Heart left ventricle (tissue), 16 donors: ENCODE measurements around the gene NBPF20. TPM values are rescaled to one million over a fixed set of nuclear protein-coding genes. Genes with fewer than 3 reads are reported as not detected.
"Not testable (repeated sequence)": the region's sequence is repeated elsewhere in the genome, so short reads cannot be mapped to it uniquely, and the experiment has no call there.

ENCODE experiments used
- ATAC-seq, 4 donors: fragments of 200-7000 bp; cut with Tn5 transposase; one replicate each; pipeline ENCODE4 v1.9.1; 2020 to 2022; ENCODE audit warnings: moderate library complexity in 4 of 4, mild to moderate bottlenecking in 3 of 4, moderate number of reproducible peaks in 1 of 4
- DNase-seq, 5 donors: peaks; one replicate each; pipeline ENCODE4 v3.0.0-alpha.2; 2020
- H3K27ac ChIP-seq, 12 donors: fragments of 200-600 bp; sonication (generic) in 4 of 12; one replicate each; pipeline versions ENCODE4 v1.5.0 to v1.8.0; 2016 to 2022; ENCODE audit warnings: mild to moderate bottlenecking in 2 of 12
- H3K27me3 ChIP-seq, 9 donors: fragments of 200-600 bp; sonication (generic) in 2 of 9; one replicate each; pipeline versions ENCODE4 v1.5.1 to v1.8.0; 2016 to 2022; ENCODE audit warnings: mild to moderate bottlenecking in 3 of 9
- H3K36me3 ChIP-seq, 9 donors: fragments of 200-600 bp; sonication (generic) in 2 of 9; one replicate each; pipeline versions ENCODE4 v1.5.0 to v1.8.0; 2018 to 2022; ENCODE audit warnings: mild to moderate bottlenecking in 2 of 9
- H3K4me1 ChIP-seq, 12 donors: fragments of 200-600 bp; sonication (generic) in 4 of 12; one replicate each; pipeline versions ENCODE4 v1.5.0 to v1.8.0; 2016 to 2022; ENCODE audit warnings: mild to moderate bottlenecking in 3 of 12
- H3K4me3 ChIP-seq, 12 donors: fragments of 200-600 bp; sonication (generic) in 4 of 12; one replicate each; pipeline versions ENCODE4 v1.5.0 to v1.8.0; 2017 to 2022; ENCODE audit warnings: mild to moderate bottlenecking in 9 of 12, moderate library complexity in 4 of 12
- H3K9me3 ChIP-seq, 12 donors: fragments of 200-600 bp; sonication (generic) in 4 of 12; one replicate each; pipeline versions ENCODE4 v1.5.0 to v1.8.0; 2016 to 2022; ENCODE audit warnings: mild to moderate bottlenecking in 1 of 12
- WGBS, 4 donors: extraction: QIAGEN DNeasy Blood & Tissue Kit in 2 of 4; methylation state at CpG; one replicate each; pipeline versions ENCODE4 v1.1.5 to v1.1.7; 2013 to 2018; 5-methylcytosine and 5-hydroxymethylcytosine counted together
- intact Hi-C, 10 donors: fragments of 100-400 bp; cut with DNase I; formaldehyde crosslinking; loops; one replicate each; pipeline versions ENCODE4 v1.11.1 to v1.14.2; 2022
- polyA plus RNA-seq, 2 donors: library from polyadenylated mRNA; stranded (reverse); fragments of 200-250 nt; gene quantifications; one replicate each; pipeline ENCODE4 v1.2.3, GENCODE V29; 2013
- total RNA-seq, 9 donors: library from RNA; depleted of rRNA in 2 of 9; stranded (reverse); fragments of >200 nt in 2 of 9; fragmentation: NEBNext Ultra II Directional in 3 of 9; extraction: Animal tissue kit (Norgen Biotek cat#: 25700) in 3 of 9; gene quantifications; one replicate each; pipeline versions ENCODE4 v1.1.0 to v1.2.4, GENCODE V29; 2016 to 2023
- donor health status: ischemic (EF 13 %, LVEDD 7.1; RV severe dilation, severe dysfunction).
- donor health status: healthy with polysubstance abuse.
- donor health status: DM: no; HTN: yes; CAD: no.
- donor health status: DM: no; HTN: no; CAD: no.
- donor health status: ischemic (EF 25% LVEDD 6.9; RV normal size, moderate dysfunction).
- donor health status: ischemic (EF 25% LVEDD 5.7; RV mildly dilated, moderate dysfunction).
- donor health status: healthy.
- donor health status: DM: yes; HTN: yes; CAD: no.
- donor health status: ischemic (EF 35%, LVEDD 5.7; RV mildly dilated, moderate dysfunction).
- donor health status: nonischemic (EF 11% LVEDD 7.7; RV severe dilation, severe dysfunction).
- donor health status: DM: yes; HTN: yes; CAD: no.
- donor health status: PGD.
- donor health status: ischemic (EF 29% LVEDD 5.4; RV normal size, mild dysfunction).
- donor health status: nonischemic (EF 23%, LVEDD 6.1; RV moderate dilation, normal function).

The NBPF20 gene
- total and polyA plus RNA-seq, 11 donors = 0.19 to 1.4 (median 0.65) TPM

- H3K9me3 ChIP-seq = peaks cover 0 to 10% (median 0%) of the 10 kb centered on the region in 12 donors
- peak overlapping the region in 9 of 12 donors; percentile 17 to 34 (median 26) for H3K4me3 ChIP-seq
- H3K27ac ChIP-seq, DNase-seq, H3K4me1 ChIP-seq, H3K36me3 ChIP-seq, intact Hi-C loops: not testable (repeated sequence)
- WGBS, 4 donors = 0 to 7% (median 1%) methylated on average over 19 to 60 of the region's 61 CpGs
- ATAC-seq = peak; percentile 15 to 49 (median 33)
- peaks cover 0 to 42% (median 27%) of the 10 kb centered on the region in 9 donors for H3K27me3 ChIP-seq
These were observed 6.2 kb upstream of the NBPF20 start for GRCh38 chr1:145431363-145432256.

- DNase-seq, H3K27ac ChIP-seq, intact Hi-C loops, H3K4me3 ChIP-seq, H3K36me3 ChIP-seq, H3K4me1 ChIP-seq, ATAC-seq: not testable (repeated sequence)
- 7 to 12% (median 11%) methylated on average over 7 to 10 of the region's 15 CpGs for WGBS, 4 donors
- Histone ChIP-seq H3K9me3 (peaks cover 0 to 10% (median 0%) of the 10 kb centered on the region in 12 donors), H3K27me3 (peaks cover 0 to 43% (median 27%) of the 10 kb centered on the region in 9 donors)
These were observed 5.4 kb upstream of the NBPF20 start for GRCh38 chr1:145430830-145431229.

- Histone ChIP-seq H3K27me3 (peaks cover 0 to 43% (median 27%) of the 10 kb centered on the region in 9 donors), H3K4me1 (peaks cover 0 to 19% (median 1%) of the 10 kb centered on the region in 12 donors), H3K9me3 (peaks cover 0 to 10% (median 0%) of the 10 kb centered on the region in 12 donors)
- DNase-seq, intact Hi-C loops, H3K27ac ChIP-seq, H3K36me3 ChIP-seq, H3K4me3 ChIP-seq, ATAC-seq: not testable (repeated sequence)
- 93 to 95% (median 95%) methylated on average over 1 of the region's 1 CpG for WGBS, 4 donors
These were observed 3.9 kb upstream of the NBPF20 start for GRCh38 chr1:145429329-145429728.

- intact Hi-C loops, H3K36me3 ChIP-seq, DNase-seq: not testable (repeated sequence)
- 1 to 5% (median 2%) methylated on average over 18 to 47 of the region's 59 CpGs for WGBS, 4 donors
- Histone ChIP-seq H3K27ac (peak overlapping the region in 7 of 12 donors; percentile 24 to 68 (median 65)), H3K9me3 (peaks cover 0 to 10% (median 0%) of the 10 kb centered on the region in 12 donors), H3K4me1 (peaks cover 0 to 14% (median 1%) of the 10 kb centered on the region in 12 donors), H3K27me3 (peaks cover 0 to 37% (median 21%) of the 10 kb centered on the region in 9 donors), H3K4me3 (peak overlapping the region; percentile 48 to 80 (median 70))
- peak in 3 of 4 donors; percentile 82 to 94 (median 88) for ATAC-seq
These were observed 579 bp downstream of the NBPF20 start for GRCh38 chr1:145424612-145425435.

GRCh38 chr1:145415149-145415548 is 10.3 kb downstream of the NBPF20 start:
- 81 to 85% (median 82%) methylated on average over 6 to 7 of the region's 8 CpGs; no CpG with 5 or more reads in 1 of the 4 donors for WGBS, 4 donors
- intact Hi-C loops, H3K4me3 ChIP-seq, H3K4me1 ChIP-seq, H3K27ac ChIP-seq, H3K9me3 ChIP-seq, H3K27me3 ChIP-seq, DNase-seq, ATAC-seq, H3K36me3 ChIP-seq: not testable (repeated sequence)

- H3K4me3 ChIP-seq, H3K4me1 ChIP-seq, H3K9me3 ChIP-seq, DNase-seq, ATAC-seq, H3K27me3 ChIP-seq, intact Hi-C loops, H3K27ac ChIP-seq, H3K36me3 ChIP-seq: not testable (repeated sequence)
- WGBS, 4 donors = 92 to 97% (median 95%) methylated on average over 12 to 14 of the region's 14 CpGs
These were observed 18.1 kb downstream of the NBPF20 start for GRCh38 chr1:145407266-145407665.

GRCh38 chr1:145404949-145405348 is 20.5 kb downstream of the NBPF20 start:
- H3K4me3 ChIP-seq, DNase-seq, intact Hi-C loops, ATAC-seq, H3K9me3 ChIP-seq, H3K27ac ChIP-seq, H3K36me3 ChIP-seq, H3K27me3 ChIP-seq, H3K4me1 ChIP-seq: not testable (repeated sequence)
- WGBS, 4 donors = 43 to 48% (median 45%) methylated on average over 4 to 6 of the region's 7 CpGs

GRCh38 chr1:145400701-145401100 is 24.7 kb downstream of the NBPF20 start:
- ATAC-seq, H3K27ac ChIP-seq, H3K4me3 ChIP-seq, DNase-seq, H3K9me3 ChIP-seq, H3K4me1 ChIP-seq, H3K27me3 ChIP-seq, H3K36me3 ChIP-seq, intact Hi-C loops: not testable (repeated sequence)
- 84 to 91% (median 89%) methylated on average over 6 of the region's 6 CpGs for WGBS, 4 donors
